Adrenal gland (tissue), 12 donors: ENCODE data around the gene CPM. TPM values are rescaled to one million over a fixed set of nuclear protein-coding genes. Genes with fewer than 3 reads are reported as not detected.
"Not testable (repeated sequence)": the region's sequence is repeated elsewhere in the genome, so short reads cannot be mapped to it uniquely, and the experiment has no call there.

Experiments used
- DNase-seq, 7 donors: peaks; one replicate each; pipeline ENCODE4 v3.0.0-alpha.2; 2019 to 2020
- H3K27ac ChIP-seq, 5 donors: fragments of 200-600 bp; sonication (generic) in 4 of 5; 1 replicate in 3 of 5; 2 replicates in 2 of 5; pipeline versions ENCODE4 v1.5.1 to v1.8.0; 2016 to 2020; ENCODE audit warnings: mild to moderate bottlenecking in 1 of 5
- H3K27me3 ChIP-seq: fragments of 200-600 bp; 2 replicates; pipeline ENCODE4 v1.8.0; 2021
- H3K36me3 ChIP-seq, 2 donors: fragments of 200-600 bp; replicated peaks in 1 of 2; 1 replicate in 1 of 2; 2 replicates in 1 of 2; pipeline versions ENCODE4 v1.5.1 to v1.8.0; 2018 to 2022
- H3K4me1 ChIP-seq, 2 donors: fragments of 200-600 bp; replicated peaks in 1 of 2; 1 replicate in 1 of 2; 2 replicates in 1 of 2; pipeline versions ENCODE4 v1.5.1 to v1.8.0; 2018 to 2021
- H3K4me3 ChIP-seq, 4 donors: fragments of 200-600 bp; sonication (generic) in 3 of 4; one replicate each; pipeline ENCODE4 v1.5.1; 2016 to 2018
- H3K9me3 ChIP-seq, 3 donors: fragments of 200-600 bp; sonication (generic) in 1 of 3; replicated peaks in 1 of 3; 1 replicate in 2 of 3; 2 replicates in 1 of 3; pipeline versions ENCODE4 v1.5.1 to v1.8.0; 2016 to 2021
- POLR2A ChIP-seq, 2 donors: fragments of 450-650 bp; IDR thresholded peaks; one replicate each; pipeline ENCODE4 v1.6.1; 2017; ENCODE audit warnings: antibody characterized with exemption in 2 of 2, mild to moderate bottlenecking in 2 of 2, moderate library complexity in 1 of 2
- WGBS, 4 donors: extraction: QIAGEN DNeasy Blood & Tissue Kit in 2 of 4; methylation state at CpG; one replicate each; pipeline versions ENCODE4 v1.1.5 to v1.1.7; 2013 to 2017; 5-methylcytosine and 5-hydroxymethylcytosine counted together
- intact Hi-C, 2 donors: fragments of 100-400 bp; cut with DNase I; formaldehyde crosslinking; loops; one replicate each; pipeline versions ENCODE4 v1.14.1 to v1.15.0; 2022 to 2023
- polyA plus RNA-seq, 3 donors: library from polyadenylated mRNA; stranded (reverse); fragments of 200-250 nt in 2 of 3; fragments of 350-450 nt in 1 of 3; fragmentation: Illumina TruSeq in 1 of 3; extraction: RNeasy Lipid Tissue Mini Kit (QIAGEN cat#74804) in 1 of 3; gene quantifications; one replicate each; pipeline ENCODE4 v1.2.3, GENCODE V29; 2013 to 2014
- total RNA-seq, 9 donors: library from RNA; depleted of rRNA in 4 of 9; stranded (reverse); fragments of >200 nt in 4 of 9; fragments of 120-200 nt in 1 of 9; fragmentation: NEBNext Ultra II Directional in 1 of 9; extraction: Animal tissue kit (Norgen Biotek cat#: 25700) in 1 of 9; gene quantifications; one replicate each; pipeline versions ENCODE4 v1.1.0 to v1.2.4, GENCODE V29; 2013 to 2023
- TF ChIP-seq, protein P1 (sequence below), 6 experiments: fragments of 450-650 bp in 4 of 6; fragments of 200-600 bp in 2 of 6; sonication (generic) in 1 of 6; IDR thresholded peaks; 1 replicate in 5 of 6; 2 replicates in 1 of 6; pipeline versions ENCODE4 v1.5.1 to v1.8.0; 2016 to 2021; ENCODE audit warnings: antibody characterized with exemption in 6 of 6, mild to moderate bottlenecking in 2 of 6, moderate library complexity in 1 of 6
- donor health status: healthy with polysubstance abuse.
- donor health status: Bipolar disorder and iron deficiency.
- donor health status: DM: yes; HTN: yes; CAD: no.
- donor health status: DM: no; HTN: no; CAD: no.
- donor health status: DM: no; HTN: no; CAD: no.
- donor health status: DM: yes; HTN: yes; CAD: no.

CPM gene
- total and polyA plus RNA-seq, 12 donors = 10.8 to 170 (median 53.5) TPM

DNA sequence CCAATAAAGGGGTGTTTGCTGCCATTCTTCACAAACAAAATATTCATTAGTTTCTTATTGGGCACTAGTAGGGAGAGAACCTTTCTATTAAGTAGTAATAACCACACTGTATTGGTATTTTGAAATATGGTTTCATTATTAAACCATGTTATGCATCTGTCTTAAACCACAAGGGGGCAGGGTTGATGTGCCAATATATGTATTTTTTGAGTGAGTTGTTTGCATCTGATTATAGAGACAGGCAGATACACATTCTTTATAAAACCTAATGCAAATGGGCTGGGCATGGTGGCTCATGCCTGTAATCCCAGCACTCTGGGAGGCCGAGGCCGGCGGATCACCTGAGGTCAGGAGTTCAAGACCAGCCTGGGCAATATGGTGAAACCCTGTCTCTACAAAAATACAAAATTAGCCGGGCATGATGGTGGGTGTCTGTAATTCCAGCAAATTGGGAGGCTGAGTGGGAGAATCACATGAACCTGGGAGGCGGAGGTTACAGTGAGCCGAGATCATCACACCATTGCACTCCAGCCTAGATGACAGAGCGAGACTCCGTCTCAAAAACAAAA is 69.0 kb downstream of the CPM start:
- H3K36me3 ChIP-seq, H3K4me3 ChIP-seq, H3K27ac ChIP-seq, H3K9me3 ChIP-seq, H3K27me3 ChIP-seq, H3K4me1 ChIP-seq: not testable (repeated sequence)
- WGBS, 4 donors = 67 to 72% (median 69%) methylated on average over 8 of the region's 8 CpGs
- intact Hi-C loops = loop anchor here (5.0 to 10.0 kb wide), 3 partner anchors 201 to 291 kb away; no protein-coding TSS in a partner anchor
- TF ChIP-seq, protein P1, sequence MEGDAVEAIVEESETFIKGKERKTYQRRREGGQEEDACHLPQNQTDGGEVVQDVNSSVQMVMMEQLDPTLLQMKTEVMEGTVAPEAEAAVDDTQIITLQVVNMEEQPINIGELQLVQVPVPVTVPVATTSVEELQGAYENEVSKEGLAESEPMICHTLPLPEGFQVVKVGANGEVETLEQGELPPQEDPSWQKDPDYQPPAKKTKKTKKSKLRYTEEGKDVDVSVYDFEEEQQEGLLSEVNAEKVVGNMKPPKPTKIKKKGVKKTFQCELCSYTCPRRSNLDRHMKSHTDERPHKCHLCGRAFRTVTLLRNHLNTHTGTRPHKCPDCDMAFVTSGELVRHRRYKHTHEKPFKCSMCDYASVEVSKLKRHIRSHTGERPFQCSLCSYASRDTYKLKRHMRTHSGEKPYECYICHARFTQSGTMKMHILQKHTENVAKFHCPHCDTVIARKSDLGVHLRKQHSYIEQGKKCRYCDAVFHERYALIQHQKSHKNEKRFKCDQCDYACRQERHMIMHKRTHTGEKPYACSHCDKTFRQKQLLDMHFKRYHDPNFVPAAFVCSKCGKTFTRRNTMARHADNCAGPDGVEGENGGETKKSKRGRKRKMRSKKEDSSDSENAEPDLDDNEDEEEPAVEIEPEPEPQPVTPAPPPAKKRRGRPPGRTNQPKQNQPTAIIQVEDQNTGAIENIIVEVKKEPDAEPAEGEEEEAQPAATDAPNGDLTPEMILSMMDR (IDR thresholded peaks at IDR 0.05) = peak; percentile 62 to 75 (median 69)
- DNase-seq = peak in 4 of 7 donors; percentile 23 to 53 (median 36)

DNA sequence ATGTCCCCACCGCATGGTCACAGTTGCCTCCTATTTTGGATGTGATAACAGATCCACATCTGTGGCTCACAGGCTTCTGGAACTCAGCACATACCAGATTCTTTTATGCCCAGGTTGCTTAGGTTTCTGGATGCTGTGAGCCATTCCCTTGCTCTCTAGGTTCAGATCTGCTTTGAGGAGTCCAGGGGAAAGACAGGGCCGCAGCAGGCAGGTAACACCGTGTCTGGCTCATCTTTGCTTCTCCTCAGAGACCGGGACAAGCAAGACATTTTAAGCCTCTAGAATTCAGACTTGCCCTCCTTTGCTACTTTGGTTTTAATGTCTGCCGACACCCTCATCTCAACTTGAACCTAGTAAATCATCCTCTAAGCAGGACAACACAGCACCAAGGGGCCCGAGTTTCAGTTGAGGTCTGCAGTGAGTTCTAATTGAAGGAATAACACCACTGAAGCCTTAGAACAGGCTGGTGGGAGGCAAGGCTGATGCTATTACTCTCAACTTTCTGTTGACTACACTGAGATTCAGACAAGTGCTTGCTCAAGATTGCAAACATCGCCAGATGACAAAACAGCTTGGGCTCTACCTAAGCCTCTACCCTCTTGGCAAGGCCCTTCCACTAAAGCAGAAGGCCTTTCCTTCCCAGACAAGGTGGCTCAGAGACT is 69.7 kb downstream of the CPM start:
- H3K4me1 ChIP-seq = no peaks in the 10 kb centered on the region
- no peak overlapping the region for H3K4me3 ChIP-seq
- H3K27me3 ChIP-seq = no peaks in the 10 kb centered on the region
- no peak overlapping the region for H3K27ac ChIP-seq
- intact Hi-C loops = loop anchor here (5.0 to 10.0 kb wide), 3 partner anchors 202 to 292 kb away; no protein-coding TSS in a partner anchor
- 74 to 89% (median 83%) methylated on average over 5 to 7 of the region's 7 CpGs for WGBS, 4 donors
- H3K9me3 ChIP-seq = no peaks in the 10 kb centered on the region
- DNase-seq = no peak
- H3K36me3 ChIP-seq = no peaks in the 10 kb centered on the region
- TF ChIP-seq, protein P1 (IDR thresholded peaks at IDR 0.05) = no peak
- no peak for TF ChIP-seq POLR2A (IDR thresholded peaks at IDR 0.05)

DNA sequence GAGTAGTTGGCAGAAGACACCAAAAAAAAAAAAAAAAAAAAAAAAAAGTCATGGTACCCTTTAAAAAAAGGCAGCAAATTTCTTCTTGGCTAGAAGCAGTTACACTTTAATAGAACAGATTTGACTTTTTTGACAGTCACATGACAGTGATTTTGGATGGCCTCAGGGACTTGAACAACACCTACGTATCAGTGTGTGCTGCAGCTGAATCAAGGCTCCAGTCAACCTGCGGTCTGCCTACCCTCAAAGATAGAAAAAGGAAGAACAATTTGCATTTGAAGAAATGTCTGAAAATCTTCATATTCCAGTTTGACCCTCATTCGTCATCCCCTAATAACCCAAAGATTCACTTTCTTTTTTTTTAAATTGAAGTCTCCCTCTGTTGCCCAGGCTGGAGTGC is 71.1 kb downstream of the CPM start:
- Histone ChIP-seq H3K9me3 (no peaks in the 10 kb centered on the region), H3K36me3 (no peaks in the 10 kb centered on the region), H3K27me3 (no peaks in the 10 kb centered on the region), H3K4me3 (no peak overlapping the region), H3K4me1 (no peaks in the 10 kb centered on the region), H3K27ac (no peak overlapping the region)
- TF ChIP-seq, protein P1 (IDR thresholded peaks at IDR 0.05) = no peak
- TF ChIP-seq POLR2A (IDR thresholded peaks at IDR 0.05) = no peak
- no peak for DNase-seq
- intact Hi-C loops = loop anchor here (5.0 to 10.0 kb wide), 3 partner anchors 203 to 293 kb away; no protein-coding TSS in a partner anchor
- 83 to 91% (median 89%) methylated on average over 3 of the region's 3 CpGs for WGBS, 4 donors

DNA sequence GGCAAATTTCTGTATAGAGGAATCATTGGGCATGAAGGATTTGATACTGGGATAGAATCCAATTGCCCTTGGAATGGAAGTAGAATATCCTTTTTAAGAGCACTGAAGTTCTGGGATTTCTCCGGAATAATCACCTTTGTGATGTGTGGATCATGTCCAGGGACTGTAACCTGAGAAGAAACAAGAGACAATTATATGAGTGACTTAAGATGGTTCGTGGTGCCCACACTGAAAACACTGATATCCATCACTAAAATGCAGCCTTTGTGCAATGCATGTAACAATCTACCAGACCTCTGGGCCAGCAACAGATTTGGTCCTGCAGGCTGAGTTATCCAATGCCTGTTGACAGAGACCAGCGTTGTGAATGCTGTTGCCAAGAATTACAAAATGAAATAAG is 76.5 kb downstream of the CPM start:
- no peaks in the 10 kb centered on the region for H3K9me3 ChIP-seq
- intact Hi-C loops = no loop called here
- no peaks in the 10 kb centered on the region for H3K27me3 ChIP-seq
- H3K4me1 ChIP-seq = no peaks in the 10 kb centered on the region
- H3K27ac ChIP-seq = no peak overlapping the region
- 82 to 87% (median 85%) methylated on average over 3 of the region's 3 CpGs for WGBS, 4 donors
- no peaks in the 10 kb centered on the region for H3K36me3 ChIP-seq
- TF ChIP-seq, protein P1 (IDR thresholded peaks at IDR 0.05) = no peak
- TF ChIP-seq POLR2A (IDR thresholded peaks at IDR 0.05) = no peak
- DNase-seq = no peak
- no peak overlapping the region for H3K4me3 ChIP-seq
